Stimulated activated CD8-positive, alpha-beta memory T cell treated with anti-CD3 and anti-CD28 coated beads, Interleukin-7, amount 100 ng/mL, for 24 hours (primary cell): ENCODE measurements around the gene HSP90AA1.

Source experiments
- DNase-seq: peaks from one replicate; pipeline ENCODE4 v3.0.0-alpha.2; 2020; ENCODE audit warnings: low read depth

Gene HSP90AA1

GRCh38 chr14:102040153-102040552 lies 46.7 kb downstream of the HSP90AA1 start:
- DNase-seq: no peak

- DNase-seq: no peak
Measured at GRCh38 chr14:102039157-102039556, 47.7 kb downstream of the HSP90AA1 start.

- DNase-seq: no peak
Measured at GRCh38 chr14:102037686-102038085, 49.2 kb downstream of the HSP90AA1 start.

GRCh38 chr14:102035914-102036313 lies 50.9 kb downstream of the HSP90AA1 start:
- no peak for DNase-seq

- DNase-seq: no peak
Measured at GRCh38 chr14:102034301-102034700, 52.5 kb downstream of the HSP90AA1 start.

- DNase-seq: no peak
Measured at GRCh38 chr14:102033241-102033640, 53.6 kb downstream of the HSP90AA1 start.
